NCI-H146 (cell line): Measurements from ENCODE around the gene ITGB1BP2.
"Not testable (repeated sequence)": the region's sequence is repeated elsewhere in the genome, so short reads cannot be mapped to it uniquely, and the experiment has no call there.

ENCODE experiments used
- DNase-seq: peaks from one replicate; lab custom pipeline; 2025; lab: John Stamatoyannopoulos, UW

Gene ITGB1BP2

GRCh38 chrX:71302461-71303213 lies 1.1 kb downstream of the ITGB1BP2 start:
- no peak for DNase-seq

GRCh38 chrX:71304561-71304960 lies 3.0 kb downstream of the ITGB1BP2 start:
- DNase-seq, result no peak

GRCh38 chrX:71315917-71316316 lies 14.4 kb downstream of the ITGB1BP2 start:
- no peak for DNase-seq

GRCh38 chrX:71316959-71317358 lies 15.4 kb downstream of the ITGB1BP2 start:
- not testable (repeated sequence) for DNase-seq

- DNase-seq, result no peak
Measured at GRCh38 chrX:71320126-71320525, 18.6 kb downstream of the ITGB1BP2 start.

GRCh38 chrX:71321731-71322130 lies 20.2 kb downstream of the ITGB1BP2 start:
- DNase-seq, result no peak

- DNase-seq, result not testable (repeated sequence)
Measured at GRCh38 chrX:71324452-71324851, 22.9 kb downstream of the ITGB1BP2 start.

- no peak for DNase-seq
Measured at GRCh38 chrX:71326394-71326793, 24.8 kb downstream of the ITGB1BP2 start.

- DNase-seq, result not testable (repeated sequence)
Measured at GRCh38 chrX:71349151-71349665, 47.7 kb downstream of the ITGB1BP2 start.

- DNase-seq, result not testable (repeated sequence)
Measured at GRCh38 chrX:71349867-71350266, 48.3 kb downstream of the ITGB1BP2 start.

- not testable (repeated sequence) for DNase-seq
Measured at GRCh38 chrX:71352439-71352838, 50.9 kb downstream of the ITGB1BP2 start.
